ENCODE measurements around the gene SGMS1. TPM values are rescaled to one million over a fixed set of nuclear protein-coding genes. Genes with fewer than 3 reads are reported as not detected.

SGMS1 gene
- polyA plus RNA-seq, 1 of the 3 experiments (the other 2 are of a cell fraction): 6.3 TPM

- H3K4me3 ChIP-seq (ENCODE audit: low read depth in 2 of 2, low read length in 1 of 2): no peak overlapping the region
- no peak overlapping the region for H3K9ac ChIP-seq
- H3K79me2 ChIP-seq (ENCODE audit: insufficient read depth): peaks cover 18% of the 10 kb centered on the region
- 85% methylated on average over 2 of the region's 2 CpGs for WGBS (ENCODE audit: low lambda C conversion rate)
- no peaks in the 10 kb centered on the region for H3K4me1 ChIP-seq (ENCODE audit: control insufficient read depth in 1 of 2, insufficient read depth in 2 of 2, low read depth in 1 of 2, low read length in 1 of 2)
- no peak overlapping the region for H3K27ac ChIP-seq (ENCODE audit: low read depth in 2 of 2, low read length in 1 of 2)
- no peak overlapping the region for H3K4me2 ChIP-seq
- H3F3A ChIP-seq (replicated peaks; ENCODE audit: insufficient read depth): no peaks in the 10 kb centered on the region
- H4K20me1 ChIP-seq (ENCODE audit: insufficient read depth): no peaks in the 10 kb centered on the region
- no peaks in the 10 kb centered on the region for H3K27me3 ChIP-seq (ENCODE audit: insufficient read depth)
- DNase-seq: no peak
- no peaks in the 10 kb centered on the region for H3K9me2 ChIP-seq
- H2AFZ ChIP-seq (ENCODE audit: low read depth): no peak overlapping the region
- POLR2A ChIA-PET: no interaction called here
- H3K9me3 ChIP-seq: no peaks in the 10 kb centered on the region
- peaks cover 9 to 17% of the 10 kb centered on the region in 2 experiments for H3K36me3 ChIP-seq (replicated peaks in 1 of 2; ENCODE audit: control insufficient read depth in 1 of 2, insufficient read depth in 2 of 2, low read length in 1 of 2)
- CTCF ChIA-PET: no interaction called here
- TF ChIP-seq NFIC (IDR thresholded peaks at IDR 0.05; ENCODE audit: borderline replicate concordance) (no peak), FOSL2 (IDR thresholded peaks at IDR 0.05; ENCODE audit: borderline replicate concordance, low read depth) (no peak), RAD21 (IDR thresholded peaks at IDR 0.05; ENCODE audit: low read length) (no peak), RFX5 (IDR thresholded peaks at IDR 0.05; ENCODE audit: low read length) (no peak), FOXM1 (IDR thresholded peaks at IDR 0.05; ENCODE audit: low read depth) (no peak), NRF1 (IDR thresholded peaks at IDR 0.05; ENCODE audit: low read depth, low read length) (no peak), GABPA (IDR thresholded peaks at IDR 0.05; ENCODE audit: low read depth) (no peak), SIN3A (IDR thresholded peaks at IDR 0.05; ENCODE audit: borderline replicate concordance, low read depth, low read length) (no peak), POLR2AphosphoS5 (IDR thresholded peaks at IDR 0.05; ENCODE audit: low read depth, low read length) (no peak), TCF12 (IDR thresholded peaks at IDR 0.05) (no peak), CHD2 (IDR thresholded peaks at IDR 0.05; ENCODE audit: low read length, partially characterized antibody) (no peak), PBX3 (IDR thresholded peaks at IDR 0.05) (no peak), EZH2phosphoT487 (IDR thresholded peaks at IDR 0.05; ENCODE audit: borderline replicate concordance, low read depth) (no peak), RXRA (IDR thresholded peaks at IDR 0.05; ENCODE audit: borderline replicate concordance, low read depth) (no peak)
- TF ChIP-seq, protein P1, sequence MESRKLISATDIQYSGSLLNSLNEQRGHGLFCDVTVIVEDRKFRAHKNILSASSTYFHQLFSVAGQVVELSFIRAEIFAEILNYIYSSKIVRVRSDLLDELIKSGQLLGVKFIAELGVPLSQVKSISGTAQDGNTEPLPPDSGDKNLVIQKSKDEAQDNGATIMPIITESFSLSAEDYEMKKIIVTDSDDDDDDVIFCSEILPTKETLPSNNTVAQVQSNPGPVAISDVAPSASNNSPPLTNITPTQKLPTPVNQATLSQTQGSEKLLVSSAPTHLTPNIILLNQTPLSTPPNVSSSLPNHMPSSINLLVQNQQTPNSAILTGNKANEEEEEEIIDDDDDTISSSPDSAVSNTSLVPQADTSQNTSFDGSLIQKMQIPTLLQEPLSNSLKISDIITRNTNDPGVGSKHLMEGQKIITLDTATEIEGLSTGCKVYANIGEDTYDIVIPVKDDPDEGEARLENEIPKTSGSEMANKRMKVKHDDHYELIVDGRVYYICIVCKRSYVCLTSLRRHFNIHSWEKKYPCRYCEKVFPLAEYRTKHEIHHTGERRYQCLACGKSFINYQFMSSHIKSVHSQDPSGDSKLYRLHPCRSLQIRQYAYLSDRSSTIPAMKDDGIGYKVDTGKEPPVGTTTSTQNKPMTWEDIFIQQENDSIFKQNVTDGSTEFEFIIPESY (IDR thresholded peaks at IDR 0.05; ENCODE audit: borderline replicate concordance, low read depth): no peak
Measured at GRCh38 chr10:50346942-50347341, 276.8 kb downstream of the SGMS1 start.

DNA sequence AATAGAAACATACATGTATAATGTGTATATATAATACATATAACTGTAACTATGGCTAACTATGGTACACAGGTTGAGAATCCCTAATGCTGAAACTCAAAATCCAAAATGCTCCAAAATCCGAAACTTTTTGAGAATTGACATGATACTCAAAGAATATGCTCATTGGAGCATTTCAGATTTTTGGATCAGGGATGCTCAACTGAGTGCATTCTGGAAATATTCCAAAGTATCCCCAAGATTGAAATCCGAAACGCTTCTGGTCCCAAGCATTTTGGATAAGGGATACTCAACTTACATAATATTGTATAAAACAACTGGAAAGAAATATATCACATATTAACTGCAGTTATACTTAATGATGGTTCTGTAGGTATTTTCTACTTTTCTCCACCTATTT, 278.2 kb downstream of the SGMS1 start:
- Histone ChIP-seq H3K4me2 (no peak overlapping the region), H3K79me2 (ENCODE audit: insufficient read depth) (peaks cover 11% of the 10 kb centered on the region), H3K4me1 (ENCODE audit: control insufficient read depth in 1 of 2, insufficient read depth in 2 of 2, low read depth in 1 of 2, low read length in 1 of 2) (no peaks in the 10 kb centered on the region), H2AFZ (ENCODE audit: low read depth) (no peak overlapping the region), H3K27ac (ENCODE audit: low read depth in 2 of 2, low read length in 1 of 2) (no peak overlapping the region), H3K9me2 (no peaks in the 10 kb centered on the region), H3F3A (replicated peaks; ENCODE audit: insufficient read depth) (no peaks in the 10 kb centered on the region), H3K36me3 (replicated peaks in 1 of 2; ENCODE audit: control insufficient read depth in 1 of 2, insufficient read depth in 2 of 2, low read length in 1 of 2) (peaks cover 11 to 29% of the 10 kb centered on the region in 2 experiments), H3K9ac (no peak overlapping the region), H3K4me3 (ENCODE audit: low read depth in 2 of 2, low read length in 1 of 2) (no peak overlapping the region), H3K27me3 (ENCODE audit: insufficient read depth) (no peaks in the 10 kb centered on the region), H4K20me1 (ENCODE audit: insufficient read depth) (no peaks in the 10 kb centered on the region), H3K9me3 (no peaks in the 10 kb centered on the region)
- WGBS (ENCODE audit: low lambda C conversion rate): 95% methylated on average over 3 of the region's 3 CpGs
- DNase-seq: no peak
- ChIA-PET POLR2A (no interaction called here), CTCF (no interaction called here)
- TF ChIP-seq CTCF (IDR thresholded peaks at IDR 0.05): no peak
- no peak for TF ChIP-seq NFIC (IDR thresholded peaks at IDR 0.05; ENCODE audit: borderline replicate concordance)
- TF ChIP-seq RAD21 (IDR thresholded peaks at IDR 0.05; ENCODE audit: low read length): no peak
- TF ChIP-seq, protein P2, sequence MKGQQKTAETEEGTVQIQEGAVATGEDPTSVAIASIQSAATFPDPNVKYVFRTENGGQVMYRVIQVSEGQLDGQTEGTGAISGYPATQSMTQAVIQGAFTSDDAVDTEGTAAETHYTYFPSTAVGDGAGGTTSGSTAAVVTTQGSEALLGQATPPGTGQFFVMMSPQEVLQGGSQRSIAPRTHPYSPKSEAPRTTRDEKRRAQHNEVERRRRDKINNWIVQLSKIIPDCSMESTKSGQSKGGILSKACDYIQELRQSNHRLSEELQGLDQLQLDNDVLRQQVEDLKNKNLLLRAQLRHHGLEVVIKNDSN (IDR thresholded peaks at IDR 0.05; ENCODE audit: borderline replicate concordance, low read depth): no peak
- TF ChIP-seq GABPA (IDR thresholded peaks at IDR 0.05; ENCODE audit: low read depth): no peak
- TF ChIP-seq USF2 (IDR thresholded peaks at IDR 0.05; ENCODE audit: borderline replicate concordance, low read depth, low read length): no peak
- no peak for TF ChIP-seq JUND (IDR thresholded peaks at IDR 0.05)
- no peak for TF ChIP-seq CHD2 (IDR thresholded peaks at IDR 0.05; ENCODE audit: low read length, partially characterized antibody)
